ENCODE results near the gene THRSP. TPM values are rescaled to one million over a fixed set of nuclear protein-coding genes. Genes with fewer than 3 reads are reported as not detected.
"Not testable (repeated sequence)": the region's sequence is repeated elsewhere in the genome, so short reads cannot be mapped to it uniquely, and the experiment has no call there.

Gene THRSP
- total RNA-seq, 2 donors from 2014 or later, result not detected

DNA sequence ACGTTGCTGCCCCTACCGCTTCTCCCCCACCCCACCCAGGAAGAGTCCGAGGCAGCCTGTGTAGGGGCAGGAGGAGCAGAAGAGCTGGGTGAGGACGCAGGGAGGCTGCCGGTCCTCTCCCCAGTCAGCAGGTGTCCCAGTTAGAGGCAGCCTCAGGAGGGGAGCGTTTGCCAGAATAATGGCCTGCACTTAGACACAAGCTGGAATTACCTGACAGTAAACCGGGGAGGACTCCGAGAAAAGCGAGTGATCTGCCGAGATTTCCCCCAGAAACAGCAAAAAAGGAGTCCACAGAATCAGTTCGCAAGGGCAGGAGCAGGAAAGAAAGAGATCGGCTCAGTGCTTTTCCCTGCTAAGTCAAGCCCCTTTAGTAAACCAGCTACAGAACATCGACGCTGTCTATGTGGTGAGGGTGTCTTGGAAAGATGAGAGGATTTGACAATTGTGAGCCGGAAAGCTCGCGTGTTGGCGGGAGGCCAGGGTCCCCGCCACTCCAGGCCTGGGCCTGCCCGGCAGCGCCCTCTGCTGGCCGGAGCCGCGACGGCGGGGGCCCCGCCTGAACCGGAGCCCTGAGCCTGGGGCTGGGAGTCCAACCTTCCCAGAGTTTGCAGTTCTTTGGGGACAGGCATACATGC lies 17.7 kb upstream of the THRSP start:
- Mint-ChIP-seq H3K9me3 (no peaks in the 10 kb centered on the region), H3K27me3 (no peaks in the 10 kb centered on the region), H3K4me3 (peak overlapping the region; percentile 51), H3K4me1 (ENCODE audit: low read depth in 2 of 2) (peaks cover 15% of the 10 kb centered on the region in 2 donors), H3K27ac (peak overlapping the region in 1 of 2 donors; percentile 54), H3K36me3 (no peaks in the 10 kb centered on the region)
- ATAC-seq, result peak; percentile 87 to 91
- DNase-seq (ENCODE audit: low spot score), result peak; percentile 77

DNA sequence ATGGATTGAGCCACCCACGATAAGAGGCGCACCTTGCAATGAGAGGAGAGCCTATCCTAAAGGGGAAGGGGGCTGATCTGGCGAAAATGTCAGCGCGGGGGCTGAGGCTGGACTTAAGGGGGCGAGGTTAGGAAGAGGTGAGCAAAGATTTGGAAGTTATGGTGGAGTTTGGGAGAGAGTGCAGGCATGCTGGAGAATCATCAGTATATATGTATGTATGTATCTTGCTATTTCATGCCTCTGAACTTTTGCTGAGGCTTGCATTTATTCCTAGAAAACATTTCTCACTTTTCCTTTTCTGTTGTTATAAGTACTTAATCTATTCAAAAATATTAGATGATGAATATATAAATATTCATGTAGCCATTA lies 17.2 kb upstream of the THRSP start:
- peaks cover 16 to 19% of the 10 kb centered on the region in 2 donors for H3K4me1 Mint-ChIP-seq (ENCODE audit: low read depth in 2 of 2)
- no peak for ATAC-seq
- H3K9me3 Mint-ChIP-seq, result no peaks in the 10 kb centered on the region
- H3K27ac Mint-ChIP-seq, result peak overlapping the region in 1 of 2 donors; percentile 54
- no peak overlapping the region for H3K4me3 Mint-ChIP-seq
- no peaks in the 10 kb centered on the region for H3K36me3 Mint-ChIP-seq
- DNase-seq (ENCODE audit: low spot score), result no peak
- H3K27me3 Mint-ChIP-seq, result no peaks in the 10 kb centered on the region

DNA sequence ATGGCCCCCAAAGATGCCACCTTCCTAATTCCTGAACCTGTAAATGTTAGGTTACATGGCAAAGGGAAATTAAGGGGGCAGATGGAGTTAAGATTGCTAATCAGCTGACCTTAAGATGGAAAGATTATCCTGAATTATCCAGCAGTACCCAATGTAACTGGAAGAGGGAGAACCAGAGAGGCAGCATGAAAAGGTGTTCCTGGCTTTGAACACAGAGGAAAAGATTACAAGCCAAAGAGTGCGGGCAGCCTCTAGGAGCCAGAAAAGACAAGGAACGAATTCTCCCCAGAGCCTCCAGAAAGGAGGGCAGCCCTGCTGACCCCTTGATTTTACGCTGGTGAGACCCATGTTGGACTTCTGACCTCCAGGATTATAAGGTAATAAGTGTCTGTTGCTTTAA lies 15.1 kb upstream of the THRSP start:
- Mint-ChIP-seq H3K9me3 (no peaks in the 10 kb centered on the region), H3K36me3 (no peaks in the 10 kb centered on the region), H3K27me3 (no peaks in the 10 kb centered on the region), H3K27ac (peak overlapping the region in 1 of 2 donors; percentile 39), H3K4me3 (no peak overlapping the region), H3K4me1 (ENCODE audit: low read depth in 2 of 2) (peaks cover 15 to 16% of the 10 kb centered on the region in 2 donors)
- DNase-seq (ENCODE audit: low spot score) (no peak), ATAC-seq (no peak)

DNA sequence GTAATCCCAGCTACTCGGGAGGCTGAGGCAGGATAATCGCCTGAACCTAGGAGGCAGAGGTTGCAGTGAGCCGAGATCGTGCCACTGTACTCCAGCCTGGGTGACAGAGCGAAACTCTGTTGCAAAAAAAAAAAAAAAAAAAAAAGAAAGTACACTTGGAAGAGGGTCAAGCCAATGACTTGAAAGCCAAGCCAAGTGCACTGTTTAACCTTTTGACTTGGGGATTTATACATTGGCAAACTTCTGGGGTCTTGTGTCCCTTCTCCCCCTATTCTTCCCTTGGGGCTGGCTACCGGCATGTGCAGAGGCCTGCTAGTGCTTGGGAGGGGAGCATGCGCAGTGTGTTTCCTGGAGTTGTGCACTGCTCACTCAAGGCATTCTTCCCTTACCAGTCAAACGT lies 14.3 kb upstream of the THRSP start:
- H3K27me3 Mint-ChIP-seq, result no peaks in the 10 kb centered on the region
- no peak for DNase-seq (ENCODE audit: low spot score)
- no peak overlapping the region for H3K4me3 Mint-ChIP-seq
- ATAC-seq, result no peak
- no peaks in the 10 kb centered on the region for H3K36me3 Mint-ChIP-seq
- no peaks in the 10 kb centered on the region for H3K9me3 Mint-ChIP-seq
- H3K27ac Mint-ChIP-seq, result no peak overlapping the region
- H3K4me1 Mint-ChIP-seq (ENCODE audit: low read depth in 2 of 2), result peaks cover 15 to 16% of the 10 kb centered on the region in 2 donors

DNA sequence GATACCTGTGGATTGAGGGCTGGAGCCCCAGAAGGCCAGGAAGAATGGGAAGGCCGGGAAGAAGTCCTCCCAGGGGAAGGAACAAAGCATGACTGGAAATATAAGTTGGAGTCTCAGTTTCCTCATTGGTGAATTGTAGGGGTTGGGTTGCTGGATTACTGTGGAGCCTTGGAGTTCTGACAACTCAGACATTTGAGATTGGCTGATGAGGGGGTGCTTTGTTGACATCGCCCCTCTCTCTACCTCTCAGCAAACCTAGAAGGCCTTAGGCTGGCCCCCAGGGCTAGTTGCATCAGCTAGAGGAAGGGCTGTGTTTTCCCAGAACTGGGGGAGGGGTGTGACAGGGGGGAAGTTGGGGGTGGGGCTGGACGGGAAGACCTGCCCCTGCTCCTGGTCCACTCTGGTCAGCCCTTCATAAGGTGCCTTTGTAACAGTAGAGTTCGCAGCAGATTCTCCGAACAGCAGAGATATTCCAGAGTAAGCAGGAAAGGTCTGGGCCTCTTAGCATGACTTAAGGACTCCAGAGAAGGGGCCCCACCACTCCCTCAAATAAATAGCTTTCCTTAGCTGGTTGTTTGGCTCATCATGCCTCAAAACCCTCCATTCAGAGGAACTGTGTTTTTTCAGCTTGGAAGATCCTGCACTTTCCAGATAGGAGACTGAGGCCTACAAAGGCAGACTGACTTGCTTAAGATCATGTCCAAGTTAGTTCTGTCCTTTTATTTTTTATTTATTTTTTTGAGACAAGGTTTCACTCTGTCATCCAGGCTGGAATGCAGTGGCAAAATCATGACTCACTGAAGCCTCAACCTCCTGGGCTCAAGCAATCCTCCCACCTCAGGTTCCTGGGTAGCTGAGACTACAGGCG lies 12.5 kb upstream of the THRSP start:
- ATAC-seq, result peak; percentile 31 to 34
- peak overlapping the region; percentile 71 to 88 for H3K27ac Mint-ChIP-seq
- peaks cover 10 to 15% of the 10 kb centered on the region in 2 donors for H3K4me1 Mint-ChIP-seq (ENCODE audit: low read depth in 2 of 2)

DNA sequence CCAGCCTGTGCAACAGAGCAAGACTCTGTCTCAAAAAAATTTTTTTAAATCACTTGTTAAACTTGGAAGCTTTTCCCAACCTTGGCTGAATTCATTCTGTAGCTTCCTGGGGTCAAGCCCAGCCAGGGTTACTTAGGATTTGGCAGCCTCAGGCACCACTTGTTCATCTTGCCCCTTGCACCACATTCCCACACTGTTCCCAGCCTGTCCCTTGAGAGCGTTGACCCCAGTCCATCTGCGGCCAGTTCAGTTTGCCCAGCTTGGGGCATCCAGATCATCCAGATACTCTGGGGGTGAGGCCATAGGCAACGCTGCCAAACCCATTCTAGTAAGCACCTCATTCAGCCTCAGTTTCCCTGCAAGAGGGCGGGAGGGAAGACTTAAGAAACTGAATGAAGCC lies 8.7 kb upstream of the THRSP start:
- DNase-seq (ENCODE audit: low spot score) (no peak), ATAC-seq (no peak)
- H3K27ac Mint-ChIP-seq, result no peak overlapping the region
- H3K4me1 Mint-ChIP-seq (ENCODE audit: low read depth in 2 of 2), result peaks cover 7 to 12% of the 10 kb centered on the region in 2 donors
- H3K36me3 Mint-ChIP-seq, result no peaks in the 10 kb centered on the region
- no peak overlapping the region for H3K4me3 Mint-ChIP-seq
- H3K27me3 Mint-ChIP-seq, result no peaks in the 10 kb centered on the region
- no peaks in the 10 kb centered on the region for H3K9me3 Mint-ChIP-seq

More for the DNA sequence above, 12.5 kb upstream of the THRSP start:
- Mint-ChIP-seq H3K36me3 (no peaks in the 10 kb centered on the region), H3K4me3 (peak overlapping the region; percentile 34), H3K9me3 (no peaks in the 10 kb centered on the region), H3K27me3 (no peaks in the 10 kb centered on the region)
- DNase-seq (ENCODE audit: low spot score), result no peak

DNA sequence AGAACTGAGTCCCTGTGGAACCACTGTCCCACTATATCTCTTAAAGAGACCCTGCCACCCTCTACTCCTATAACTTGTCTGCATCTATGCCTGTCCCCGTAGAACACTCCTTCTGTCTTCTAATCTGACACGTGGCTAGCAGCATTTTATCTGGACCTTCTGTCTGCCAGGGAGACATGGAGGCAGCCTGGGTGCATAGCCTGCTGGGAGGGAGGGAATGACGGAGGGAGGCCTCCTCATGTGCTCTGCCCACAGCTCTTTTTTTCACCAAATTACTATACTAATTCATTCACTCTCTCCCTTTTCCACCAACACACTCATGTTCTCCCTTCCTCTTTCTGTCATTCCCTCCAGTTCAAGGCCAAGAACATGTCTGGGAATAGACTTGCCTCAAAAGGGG lies 7.6 kb upstream of the THRSP start:
- no peaks in the 10 kb centered on the region for H3K9me3 Mint-ChIP-seq
- no peak overlapping the region for H3K27ac Mint-ChIP-seq
- H3K4me1 Mint-ChIP-seq (ENCODE audit: low read depth in 2 of 2), result peaks cover under 1 to 5% of the 10 kb centered on the region in 2 donors
- no peaks in the 10 kb centered on the region for H3K36me3 Mint-ChIP-seq
- no peaks in the 10 kb centered on the region for H3K27me3 Mint-ChIP-seq
- no peak for ATAC-seq
- no peak for DNase-seq (ENCODE audit: low spot score)
- no peak overlapping the region for H3K4me3 Mint-ChIP-seq

DNA sequence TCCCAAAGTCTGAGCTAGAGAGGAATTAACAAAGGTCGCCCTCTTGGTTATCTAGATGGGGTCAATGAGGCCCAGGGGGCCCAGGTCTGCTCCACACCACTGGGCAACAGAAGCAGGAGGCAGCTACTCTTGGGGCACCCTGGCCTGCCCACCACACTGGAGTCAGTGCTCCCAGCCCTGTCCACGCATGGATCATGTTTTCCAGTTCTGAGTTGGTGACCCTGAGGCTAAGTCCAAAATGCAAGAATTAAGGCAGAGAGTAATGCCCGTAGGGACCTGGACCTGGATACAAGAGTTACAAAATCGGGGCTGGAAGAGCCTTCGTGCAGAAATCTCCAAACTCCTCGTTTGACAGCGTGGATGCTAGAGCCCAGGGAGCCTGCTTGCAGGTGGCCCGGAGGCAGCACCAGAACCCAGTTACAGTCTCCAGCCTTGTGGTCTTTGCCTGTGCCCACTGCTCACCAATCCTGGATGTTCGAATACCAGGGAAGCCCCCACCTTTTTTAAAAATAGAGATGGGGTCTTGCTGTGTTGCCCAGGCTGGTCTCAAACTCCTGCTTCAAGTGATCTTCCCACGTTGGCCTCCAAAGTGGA lies 6.1 kb upstream of the THRSP start:
- Mint-ChIP-seq H3K4me1 (ENCODE audit: low read depth in 2 of 2) (peaks cover 0 to 1% of the 10 kb centered on the region in 2 donors), H3K4me3 (no peak overlapping the region), H3K27ac (no peak overlapping the region), H3K27me3 (no peaks in the 10 kb centered on the region), H3K36me3 (no peaks in the 10 kb centered on the region), H3K9me3 (no peaks in the 10 kb centered on the region)
- DNase-seq (ENCODE audit: low spot score) (no peak), ATAC-seq (no peak)

DNA sequence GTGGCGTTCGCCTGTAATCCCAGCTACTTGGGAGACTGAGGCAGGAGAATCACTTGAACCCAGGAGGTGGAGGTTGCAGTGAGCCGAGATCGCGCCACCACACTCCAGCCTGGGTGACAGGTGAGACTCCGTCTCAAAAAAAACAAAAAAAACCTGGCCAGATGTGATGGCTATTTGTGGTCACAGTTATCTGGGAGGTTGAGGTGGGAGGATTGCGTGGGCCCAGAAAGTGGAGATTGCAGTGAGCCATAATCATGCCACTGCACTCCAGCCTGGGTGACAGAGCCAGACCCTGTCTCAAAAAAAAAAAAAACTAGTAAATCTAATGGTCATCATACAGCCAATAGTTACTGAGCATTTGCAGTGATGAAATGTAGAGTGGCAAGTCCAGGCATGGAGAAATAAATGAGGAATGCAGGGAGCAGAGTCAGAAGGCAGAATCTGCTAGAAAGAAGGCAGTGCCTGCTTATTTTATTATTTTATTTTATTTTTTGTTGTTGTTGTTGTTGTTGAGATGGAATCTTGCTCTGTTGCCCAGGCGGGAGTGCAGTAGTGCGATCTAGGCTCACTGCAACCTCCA lies 3.8 kb upstream of the THRSP start:
- H3K4me3 Mint-ChIP-seq; ATAC-seq; H3K9me3 Mint-ChIP-seq; DNase-seq (ENCODE audit: low spot score); H3K27ac Mint-ChIP-seq; H3K4me1 Mint-ChIP-seq (ENCODE audit: low read depth in 2 of 2); H3K27me3 Mint-ChIP-seq; H3K36me3 Mint-ChIP-seq: not testable (repeated sequence)

DNA sequence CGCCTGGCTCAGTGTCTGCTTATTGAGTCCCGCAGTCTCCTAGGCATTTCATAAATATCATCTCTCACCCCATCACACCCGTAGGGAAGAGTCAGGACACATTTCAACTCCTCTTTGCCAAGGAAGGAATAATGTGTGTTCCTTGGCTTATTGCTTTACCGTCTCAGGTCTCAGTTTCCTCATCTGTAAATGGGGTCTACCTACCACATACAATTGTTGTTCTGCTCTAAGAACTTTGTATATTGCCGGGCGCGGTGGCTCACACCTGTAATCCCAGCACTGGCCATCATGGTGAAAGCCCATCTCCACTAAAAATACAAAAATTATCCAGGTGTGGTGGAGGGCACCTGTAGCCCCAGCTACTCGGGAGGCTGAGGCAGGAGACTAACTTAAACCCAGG lies 3.1 kb upstream of the THRSP start:
- H3K4me1 Mint-ChIP-seq (ENCODE audit: low read depth in 2 of 2), result no peaks in the 10 kb centered on the region
- no peaks in the 10 kb centered on the region for H3K27me3 Mint-ChIP-seq
- ATAC-seq, result no peak
- H3K4me3 Mint-ChIP-seq, result no peak overlapping the region
- no peaks in the 10 kb centered on the region for H3K9me3 Mint-ChIP-seq
- no peaks in the 10 kb centered on the region for H3K36me3 Mint-ChIP-seq
- no peak overlapping the region for H3K27ac Mint-ChIP-seq
- no peak for DNase-seq (ENCODE audit: low spot score)

DNA sequence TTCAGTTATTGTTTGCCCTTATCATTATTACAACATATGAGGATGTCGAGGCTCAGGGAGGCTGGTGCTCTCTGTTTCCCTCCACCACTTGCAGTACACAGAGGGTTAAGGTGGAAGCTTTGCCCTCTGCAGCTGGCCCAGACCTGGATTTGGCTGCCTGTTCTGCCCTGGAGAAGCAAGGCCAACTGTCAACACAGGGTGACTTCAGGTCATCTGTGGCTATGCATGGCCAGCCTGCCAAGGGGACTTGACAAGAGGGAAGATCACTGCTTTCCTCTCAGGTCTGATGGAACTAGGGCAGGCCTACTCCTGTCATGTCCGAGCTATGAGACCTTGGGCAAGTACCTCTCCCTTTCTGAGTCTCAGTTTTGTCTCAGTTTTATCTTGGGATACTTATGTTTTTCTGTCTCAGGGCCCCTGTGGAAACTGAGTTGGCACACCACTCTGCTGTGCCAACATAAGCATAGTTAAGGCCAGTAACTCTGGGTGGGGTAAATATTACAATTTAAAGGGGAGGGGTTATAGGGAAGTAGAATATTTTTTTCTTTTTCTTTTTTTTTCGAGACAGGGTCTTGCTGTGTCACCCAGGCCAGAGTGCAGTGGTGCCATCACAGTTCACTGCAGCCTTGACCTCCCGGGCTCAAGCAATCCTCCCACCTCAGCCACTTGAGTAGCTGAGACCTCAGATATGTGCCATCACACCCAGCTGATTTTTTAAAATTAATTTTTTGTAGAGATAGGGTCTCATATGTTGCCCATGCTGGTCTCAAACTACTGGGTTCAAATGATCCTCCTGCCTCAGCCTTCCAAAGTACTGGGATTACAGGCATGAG lies 2.4 kb upstream of the THRSP start:
- no peaks in the 10 kb centered on the region for H3K4me1 Mint-ChIP-seq (ENCODE audit: low read depth in 2 of 2)

DNA sequence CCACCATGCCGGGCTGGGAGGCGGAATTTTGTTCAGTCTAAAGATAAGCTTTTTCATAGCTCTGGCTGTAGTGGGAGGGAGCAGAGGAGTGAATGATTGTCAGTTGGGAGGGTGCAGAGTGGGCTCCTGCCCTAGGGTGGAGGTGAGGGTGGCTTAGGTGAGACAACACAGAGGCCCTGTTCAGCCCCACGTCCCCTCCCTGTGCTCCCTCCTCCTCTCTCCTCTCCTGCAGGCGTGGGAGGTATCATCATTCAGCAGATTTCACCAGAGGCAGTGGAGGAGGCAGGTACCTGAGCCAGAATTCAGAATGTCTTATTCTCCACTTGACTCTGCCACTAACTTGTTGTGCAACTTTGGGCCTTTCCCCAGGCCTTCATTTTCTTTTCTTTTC lies 1.7 kb upstream of the THRSP start:
- H3K4me1 Mint-ChIP-seq (ENCODE audit: low read depth in 2 of 2), result no peaks in the 10 kb centered on the region
- DNase-seq (ENCODE audit: low spot score) (no peak), ATAC-seq (no peak)
- H3K36me3 Mint-ChIP-seq, result no peaks in the 10 kb centered on the region
- no peak overlapping the region for H3K4me3 Mint-ChIP-seq
- no peaks in the 10 kb centered on the region for H3K27me3 Mint-ChIP-seq
- H3K9me3 Mint-ChIP-seq, result no peaks in the 10 kb centered on the region
- H3K27ac Mint-ChIP-seq, result no peak overlapping the region

More for the DNA sequence above, 2.4 kb upstream of the THRSP start:
- Mint-ChIP-seq H3K36me3 (no peaks in the 10 kb centered on the region), H3K27me3 (no peaks in the 10 kb centered on the region), H3K27ac (no peak overlapping the region), H3K4me3 (no peak overlapping the region), H3K9me3 (no peaks in the 10 kb centered on the region)
- ATAC-seq (no peak), DNase-seq (ENCODE audit: low spot score) (no peak)

DNA sequence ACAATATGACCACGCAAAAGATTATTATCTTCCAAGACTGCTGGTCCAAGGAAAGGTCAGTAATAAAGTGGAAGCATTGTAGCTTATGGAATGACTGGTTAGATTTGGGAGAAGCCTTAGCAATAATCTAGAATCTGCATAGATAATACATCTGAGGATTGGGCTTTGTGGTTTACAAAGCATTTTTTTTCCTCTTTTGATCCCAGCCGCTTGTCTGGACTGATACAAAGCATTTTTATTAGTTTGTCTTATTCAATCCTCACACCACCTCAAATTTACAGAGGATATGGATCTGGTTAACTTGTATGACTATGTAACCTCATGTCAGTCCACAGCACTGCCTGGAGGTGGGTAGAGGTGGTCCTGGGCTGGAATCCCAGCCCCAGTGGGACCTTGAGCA lies 990 bp upstream of the THRSP start:
- H3K36me3 Mint-ChIP-seq, result peaks cover 5% of the 10 kb centered on the region
- ATAC-seq, result no peak
- peaks cover 3 to 5% of the 10 kb centered on the region in 2 donors for H3K4me1 Mint-ChIP-seq (ENCODE audit: low read depth in 2 of 2)

More for the DNA sequence above, 990 bp upstream of the THRSP start:
- H3K9me3 Mint-ChIP-seq, result no peaks in the 10 kb centered on the region
- no peaks in the 10 kb centered on the region for H3K27me3 Mint-ChIP-seq
- H3K27ac Mint-ChIP-seq, result no peak overlapping the region
- H3K4me3 Mint-ChIP-seq, result no peak overlapping the region
- no peak for DNase-seq (ENCODE audit: low spot score)

Data from natural killer cell treated with Interleukin-12 subunit alpha and Interleukin-12 subunit beta and Interleukin-15 and Interleukin-18, amount 100 ng/mL, for 72 hours (primary cell).